ENCODE results near the gene THOC3. TPM values are rescaled to one million over a fixed set of nuclear protein-coding genes. Genes with fewer than 3 reads are reported as not detected.
"Not testable (repeated sequence)": the region's sequence is repeated elsewhere in the genome, so short reads cannot be mapped to it uniquely, and the experiment has no call there.

Gene THOC3
- total RNA-seq, 1 donor from 2014 or later: 69.0 TPM

DNA sequence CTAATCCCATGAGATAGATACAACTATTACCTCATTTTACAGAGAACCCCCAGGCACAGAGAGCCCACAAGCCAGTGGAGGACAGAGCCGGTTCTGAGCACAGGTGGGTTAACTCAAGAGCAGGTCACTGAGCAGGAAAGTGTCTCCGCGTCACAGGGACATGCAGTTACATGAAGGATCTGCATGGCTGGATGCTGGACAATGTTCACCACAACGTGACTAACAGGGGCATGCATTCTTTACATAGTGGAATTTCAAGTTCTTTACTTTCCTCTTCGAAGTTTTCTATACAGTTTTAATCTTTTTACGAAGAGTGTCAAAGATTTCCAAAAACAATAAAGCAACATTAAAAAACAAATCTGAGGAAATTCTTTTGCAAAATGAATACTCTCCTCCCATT, 7.9 kb downstream of the THOC3 start:
- H3K9me3 ChIP-seq; H3K27ac ChIP-seq; DNase-seq (ENCODE audit: extremely low spot score in 2 of 2); H3K4me1 ChIP-seq; intact Hi-C loops (cut with DNase I); H3K27me3 ChIP-seq; H3K4me3 ChIP-seq; H3K36me3 ChIP-seq: not testable (repeated sequence)

DNA sequence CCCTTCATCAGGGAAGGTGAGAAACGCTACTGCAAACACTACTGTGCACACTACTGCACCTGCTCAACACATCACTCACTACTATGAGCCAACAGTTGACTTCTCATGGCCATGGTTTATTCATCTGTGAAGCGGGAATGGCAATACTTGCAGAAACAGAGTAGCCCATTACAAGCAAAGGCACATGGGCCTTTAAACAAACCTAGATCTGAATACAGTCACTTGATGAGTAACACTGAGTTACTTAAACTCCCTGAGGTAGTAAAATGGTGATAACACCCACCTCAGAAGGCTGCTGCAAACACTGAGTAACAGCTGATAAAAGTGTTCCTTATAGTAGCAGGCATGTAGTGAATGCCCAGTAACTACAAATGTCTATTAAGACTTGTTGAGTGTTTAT, 9.6 kb downstream of the THOC3 start:
- H3K36me3 ChIP-seq; DNase-seq (ENCODE audit: extremely low spot score in 2 of 2); H3K4me3 ChIP-seq; H3K27ac ChIP-seq; H3K4me1 ChIP-seq; H3K27me3 ChIP-seq; H3K9me3 ChIP-seq; intact Hi-C loops (cut with DNase I): not testable (repeated sequence)

DNA sequence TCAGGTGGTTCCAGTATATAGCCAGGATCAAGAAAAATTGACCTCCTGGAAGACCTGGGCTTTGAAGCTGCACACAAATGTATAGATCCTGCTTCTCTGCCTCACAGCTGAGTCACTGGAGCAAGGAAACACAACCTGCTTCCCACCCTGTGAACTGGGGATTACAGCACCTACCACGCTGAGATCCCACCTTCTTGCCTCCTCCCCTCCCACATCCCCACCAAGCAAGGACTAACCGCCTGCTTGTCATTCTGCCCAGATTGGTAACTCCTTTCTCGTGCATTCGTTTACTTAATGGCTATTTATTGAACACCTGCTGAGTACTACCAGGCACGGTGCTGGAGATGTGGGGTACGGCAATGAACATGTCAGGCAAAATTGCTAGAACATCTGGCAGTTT, 14.0 kb downstream of the THOC3 start:
- H3K4me3 ChIP-seq; H3K27ac ChIP-seq; DNase-seq (ENCODE audit: extremely low spot score in 2 of 2); H3K4me1 ChIP-seq; H3K27me3 ChIP-seq; H3K9me3 ChIP-seq; intact Hi-C loops (cut with DNase I); H3K36me3 ChIP-seq: not testable (repeated sequence)

DNA sequence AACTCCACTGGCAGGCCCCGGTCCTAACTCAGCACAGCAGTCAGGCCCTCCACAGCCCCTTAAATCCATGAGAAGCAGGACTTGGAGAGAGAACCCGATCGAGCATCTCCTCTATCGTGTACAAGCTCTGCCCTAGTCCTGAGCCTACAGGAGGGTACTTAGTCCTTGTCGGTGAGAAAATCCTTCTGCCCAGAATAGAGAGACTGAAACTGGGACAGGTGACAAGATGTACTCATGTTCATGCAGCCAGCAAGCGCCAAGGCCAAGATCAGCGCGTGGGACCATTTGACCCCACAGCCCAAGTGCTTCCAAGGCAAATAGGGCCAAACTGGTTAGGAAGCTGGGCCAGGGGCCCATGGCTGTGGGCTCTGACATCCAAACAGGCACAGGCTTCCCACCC, 15.3 kb downstream of the THOC3 start:
- H3K36me3 ChIP-seq; H3K27ac ChIP-seq; DNase-seq (ENCODE audit: extremely low spot score in 2 of 2); intact Hi-C loops (cut with DNase I); H3K4me3 ChIP-seq; H3K4me1 ChIP-seq; H3K9me3 ChIP-seq; H3K27me3 ChIP-seq: not testable (repeated sequence)

DNA sequence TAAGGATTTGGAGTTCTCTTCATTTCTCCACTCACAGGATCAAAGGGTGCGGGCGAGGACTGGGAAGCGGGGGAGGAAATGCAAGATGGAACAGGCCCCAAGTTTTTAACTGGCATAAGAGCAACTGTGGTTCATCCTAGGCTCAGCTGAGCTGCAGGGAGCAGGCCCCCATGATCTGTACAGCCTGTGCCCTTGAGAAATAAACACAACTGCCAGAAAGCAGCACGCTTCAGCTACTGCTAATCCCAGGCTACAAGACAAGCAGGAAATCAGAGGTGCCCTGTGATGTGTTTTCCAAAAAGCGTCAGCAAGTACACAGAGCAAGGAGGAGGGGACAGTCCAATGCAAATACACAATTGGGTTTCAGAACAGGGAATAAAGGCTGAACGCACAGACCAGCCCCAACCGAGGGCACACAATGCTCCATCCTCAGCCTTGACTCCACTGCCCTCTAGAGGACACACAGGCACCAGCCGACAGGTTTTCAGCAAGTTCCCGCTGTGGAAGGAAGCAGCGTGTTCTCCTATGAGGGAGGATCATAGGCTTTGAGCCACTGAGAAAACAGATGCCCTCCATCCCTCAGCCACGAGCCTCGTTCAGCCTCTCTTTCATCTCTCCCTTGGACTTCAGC, 16.7 kb downstream of the THOC3 start:
- H3K4me1 ChIP-seq; DNase-seq (ENCODE audit: extremely low spot score in 2 of 2); H3K4me3 ChIP-seq; H3K27ac ChIP-seq; intact Hi-C loops (cut with DNase I); H3K36me3 ChIP-seq; H3K27me3 ChIP-seq; H3K9me3 ChIP-seq: not testable (repeated sequence)

DNA sequence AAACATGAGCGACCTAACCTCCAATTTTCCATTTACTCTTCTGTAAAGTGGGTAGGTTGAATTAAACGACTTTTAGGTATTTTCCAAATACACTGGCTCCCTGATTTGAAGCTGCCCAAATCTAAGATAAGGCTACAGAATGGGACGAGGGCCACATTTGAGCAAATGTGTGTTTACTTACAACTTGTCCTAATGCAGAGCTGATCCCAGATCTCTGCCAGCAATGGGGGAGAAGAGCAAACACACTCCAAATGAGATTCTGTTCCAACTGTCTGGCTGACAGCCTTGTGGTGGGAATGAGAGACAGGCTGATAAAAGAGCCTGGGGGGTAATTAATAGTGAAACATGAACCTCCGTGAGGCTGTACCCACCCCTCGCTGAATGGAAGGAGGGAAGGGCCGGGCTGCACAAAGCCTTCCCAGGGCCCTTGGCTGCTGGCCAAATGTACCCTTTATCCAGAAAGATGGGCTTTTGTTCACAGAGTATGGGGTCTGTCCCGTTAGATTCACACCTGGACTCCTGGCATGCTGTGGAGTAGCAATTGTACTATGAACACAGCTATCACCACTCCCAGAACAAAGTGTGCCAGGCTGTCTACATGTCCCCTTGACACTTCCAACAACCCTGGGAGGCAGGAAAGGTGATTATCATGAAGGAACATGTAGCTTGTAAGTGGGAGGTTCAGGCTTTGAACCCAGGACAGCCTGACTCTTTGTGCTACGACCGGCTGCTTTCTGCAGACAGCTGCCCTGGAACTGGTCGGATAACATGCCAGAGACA, 19.6 kb downstream of the THOC3 start:
- DNase-seq (ENCODE audit: extremely low spot score in 2 of 2); H3K4me3 ChIP-seq; H3K4me1 ChIP-seq; H3K27ac ChIP-seq; intact Hi-C loops (cut with DNase I); H3K36me3 ChIP-seq; H3K9me3 ChIP-seq; H3K27me3 ChIP-seq: not testable (repeated sequence)

DNA sequence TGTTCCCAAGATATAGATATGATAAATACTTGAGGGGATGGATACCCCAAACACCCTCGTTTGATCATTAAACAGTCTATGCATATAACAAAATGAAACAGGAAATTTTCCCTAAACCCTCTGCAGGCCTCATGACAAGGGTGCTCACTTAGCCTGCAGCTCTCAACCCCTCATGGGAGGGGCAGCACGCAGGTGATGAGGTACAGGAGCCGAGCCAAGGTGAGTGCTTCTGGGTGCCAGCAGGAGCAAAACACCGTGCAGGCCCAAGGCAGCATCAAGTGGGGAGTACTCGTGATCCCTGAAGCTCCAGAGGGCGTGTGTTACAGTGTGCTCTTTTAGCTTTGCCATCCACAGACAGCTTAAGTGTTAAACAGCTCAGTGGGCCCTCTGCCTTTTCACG, 24.9 kb downstream of the THOC3 start:
- H3K36me3 ChIP-seq; H3K27me3 ChIP-seq; intact Hi-C loops (cut with DNase I); H3K9me3 ChIP-seq; H3K4me3 ChIP-seq; DNase-seq (ENCODE audit: extremely low spot score in 2 of 2); H3K4me1 ChIP-seq; H3K27ac ChIP-seq: not testable (repeated sequence)

DNA sequence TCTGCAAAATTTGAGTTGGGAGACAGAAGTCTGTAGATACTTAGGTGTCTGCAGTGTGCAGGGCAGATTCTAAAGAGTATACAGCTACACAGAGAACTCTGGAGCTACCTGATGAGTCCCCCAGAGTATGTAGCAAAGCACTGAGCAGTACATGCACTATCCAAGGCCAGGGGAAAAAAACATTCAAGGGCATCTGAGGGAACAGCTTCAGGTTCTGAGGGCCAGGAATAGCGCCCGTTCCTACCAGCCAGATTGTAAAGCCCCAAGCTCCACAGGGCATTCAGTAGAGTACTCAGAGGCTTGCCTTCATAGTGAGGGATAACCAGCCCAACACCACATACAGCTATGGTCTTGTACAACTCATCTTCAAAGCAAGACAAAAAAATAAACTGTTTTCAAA, 27.5 kb downstream of the THOC3 start:
- H3K9me3 ChIP-seq; H3K36me3 ChIP-seq; H3K27ac ChIP-seq; DNase-seq (ENCODE audit: extremely low spot score in 2 of 2); H3K27me3 ChIP-seq; H3K4me1 ChIP-seq; H3K4me3 ChIP-seq; intact Hi-C loops (cut with DNase I): not testable (repeated sequence)

DNA sequence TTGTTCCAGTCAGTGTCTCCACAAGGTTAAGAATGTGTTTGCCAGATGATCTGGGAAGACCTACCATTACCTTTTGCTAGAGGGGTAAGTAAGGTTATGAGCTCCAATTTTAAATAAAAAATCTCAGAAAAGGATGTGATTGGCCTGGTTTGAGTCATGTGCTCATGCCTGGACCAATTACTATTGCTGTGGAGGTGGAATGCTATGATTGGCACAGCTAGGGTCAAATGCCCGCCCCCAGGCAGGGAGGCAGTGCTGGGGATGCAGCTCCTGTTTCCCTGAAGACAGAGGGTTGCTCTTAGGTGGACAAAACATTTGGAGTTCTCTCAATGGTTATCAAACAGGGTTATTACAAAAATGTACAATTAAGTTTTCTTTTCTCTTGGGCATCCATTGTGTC, 29.6 kb downstream of the THOC3 start:
- DNase-seq (ENCODE audit: extremely low spot score in 2 of 2); H3K4me3 ChIP-seq; H3K9me3 ChIP-seq; H3K27me3 ChIP-seq; H3K27ac ChIP-seq; H3K36me3 ChIP-seq; H3K4me1 ChIP-seq; intact Hi-C loops (cut with DNase I): not testable (repeated sequence)

DNA sequence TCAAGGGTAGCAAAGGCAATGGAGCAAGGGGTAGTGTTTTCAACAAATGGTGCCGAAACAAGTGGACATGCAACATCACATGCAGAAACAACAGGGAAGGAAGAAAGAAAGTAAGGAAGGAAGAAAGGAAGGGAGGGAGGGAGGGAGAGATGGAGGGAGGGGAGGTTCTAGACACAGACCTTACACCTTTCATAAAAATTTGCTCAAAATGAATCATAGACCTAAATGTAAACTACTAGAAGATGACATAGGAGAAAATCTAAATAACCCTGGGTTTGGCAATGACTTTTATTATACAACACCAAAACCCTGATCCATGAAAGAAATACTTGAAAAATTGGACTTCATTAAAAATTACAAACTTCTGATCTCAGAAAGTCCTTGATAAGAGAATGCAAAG, 39.4 kb downstream of the THOC3 start:
- H3K36me3 ChIP-seq; H3K9me3 ChIP-seq; H3K4me1 ChIP-seq; DNase-seq (ENCODE audit: extremely low spot score in 2 of 2); H3K27ac ChIP-seq; H3K27me3 ChIP-seq; intact Hi-C loops (cut with DNase I); H3K4me3 ChIP-seq: not testable (repeated sequence)

DNA sequence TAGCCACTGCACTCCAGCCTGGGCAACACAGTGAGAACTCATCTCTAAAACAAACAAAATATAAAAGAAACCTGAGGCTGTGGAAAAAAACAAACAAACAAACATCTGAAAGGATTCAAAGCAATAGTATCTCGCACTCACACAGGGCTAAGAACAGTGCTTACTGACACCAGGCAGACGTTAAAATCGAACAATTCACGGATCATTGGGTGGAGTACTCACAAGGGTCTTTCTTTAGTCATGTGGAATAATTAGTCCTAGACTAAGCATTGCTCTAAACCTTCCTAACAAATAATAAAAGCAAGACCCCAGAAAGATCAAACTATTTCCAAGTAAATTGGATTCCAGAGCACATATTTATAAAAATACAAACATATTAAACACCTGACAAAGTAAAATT, 43.0 kb downstream of the THOC3 start:
- not testable (repeated sequence) for H3K27me3 ChIP-seq

More for the DNA sequence above, 43.0 kb downstream of the THOC3 start:
- H3K27ac ChIP-seq; H3K4me1 ChIP-seq; intact Hi-C loops (cut with DNase I); H3K4me3 ChIP-seq; H3K36me3 ChIP-seq; DNase-seq (ENCODE audit: extremely low spot score in 2 of 2); H3K9me3 ChIP-seq: not testable (repeated sequence)

Data from vagina (tissue), 2 donors.